VCaP (cell line): ENCODE measurements around the gene CDKN2A.
A peak's percentile ranks its signal among the peaks of the same experiment; 100 is the strongest.

Experiments used
- H3K27ac ChIP-seq: fragments of 450-650 bp; 2 replicates; pipeline ENCODE4 v1.5.1; 2017
- TF ChIP-seq, protein P1 (sequence below): fragments of 450-650 bp; conservative IDR thresholded peaks from 2 replicates; pipeline ENCODE4 v1.5.1; 2017; ENCODE audit warnings: mild to moderate bottlenecking, moderate library complexity

The CDKN2A gene

DNA sequence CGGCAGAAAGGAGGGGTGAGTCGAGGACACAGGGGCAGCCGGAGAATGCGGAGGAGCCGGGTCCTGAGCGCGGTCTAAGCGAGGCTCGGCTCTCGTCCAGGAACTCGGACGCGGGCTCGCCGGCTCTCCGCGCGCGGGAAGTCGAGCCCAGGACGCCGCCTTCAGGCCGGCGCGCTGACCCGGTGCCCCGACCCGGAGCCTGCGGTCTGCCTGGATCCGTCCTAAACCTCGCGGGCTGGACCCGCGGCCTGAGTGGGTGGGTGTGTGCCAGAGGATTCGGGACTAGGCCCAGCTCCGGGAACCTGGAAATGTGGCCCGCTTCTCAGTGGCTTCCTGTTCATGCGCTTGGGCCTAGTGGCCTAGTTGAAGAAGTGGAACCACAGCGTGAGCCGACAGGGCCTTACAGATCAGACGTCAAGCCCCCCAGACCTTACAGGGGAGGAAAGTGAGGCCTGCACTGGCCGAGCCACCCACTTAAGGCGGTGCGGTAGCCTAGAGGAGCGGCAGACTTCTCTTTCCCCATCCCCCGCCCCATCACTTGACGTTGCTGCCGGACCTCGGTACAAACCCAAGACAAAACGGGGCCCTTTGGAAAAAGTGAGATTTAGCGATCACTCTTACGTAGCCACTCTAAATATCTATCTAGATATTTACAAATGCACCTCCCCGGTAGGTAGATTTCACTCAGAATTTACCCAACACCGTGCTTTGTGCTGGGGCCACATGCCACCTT is 1.6 kb upstream of the CDKN2A start:
- TF ChIP-seq, protein P1, sequence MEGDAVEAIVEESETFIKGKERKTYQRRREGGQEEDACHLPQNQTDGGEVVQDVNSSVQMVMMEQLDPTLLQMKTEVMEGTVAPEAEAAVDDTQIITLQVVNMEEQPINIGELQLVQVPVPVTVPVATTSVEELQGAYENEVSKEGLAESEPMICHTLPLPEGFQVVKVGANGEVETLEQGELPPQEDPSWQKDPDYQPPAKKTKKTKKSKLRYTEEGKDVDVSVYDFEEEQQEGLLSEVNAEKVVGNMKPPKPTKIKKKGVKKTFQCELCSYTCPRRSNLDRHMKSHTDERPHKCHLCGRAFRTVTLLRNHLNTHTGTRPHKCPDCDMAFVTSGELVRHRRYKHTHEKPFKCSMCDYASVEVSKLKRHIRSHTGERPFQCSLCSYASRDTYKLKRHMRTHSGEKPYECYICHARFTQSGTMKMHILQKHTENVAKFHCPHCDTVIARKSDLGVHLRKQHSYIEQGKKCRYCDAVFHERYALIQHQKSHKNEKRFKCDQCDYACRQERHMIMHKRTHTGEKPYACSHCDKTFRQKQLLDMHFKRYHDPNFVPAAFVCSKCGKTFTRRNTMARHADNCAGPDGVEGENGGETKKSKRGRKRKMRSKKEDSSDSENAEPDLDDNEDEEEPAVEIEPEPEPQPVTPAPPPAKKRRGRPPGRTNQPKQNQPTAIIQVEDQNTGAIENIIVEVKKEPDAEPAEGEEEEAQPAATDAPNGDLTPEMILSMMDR = peak; percentile 47
- peak overlapping the region; percentile 70 for H3K27ac ChIP-seq

DNA sequence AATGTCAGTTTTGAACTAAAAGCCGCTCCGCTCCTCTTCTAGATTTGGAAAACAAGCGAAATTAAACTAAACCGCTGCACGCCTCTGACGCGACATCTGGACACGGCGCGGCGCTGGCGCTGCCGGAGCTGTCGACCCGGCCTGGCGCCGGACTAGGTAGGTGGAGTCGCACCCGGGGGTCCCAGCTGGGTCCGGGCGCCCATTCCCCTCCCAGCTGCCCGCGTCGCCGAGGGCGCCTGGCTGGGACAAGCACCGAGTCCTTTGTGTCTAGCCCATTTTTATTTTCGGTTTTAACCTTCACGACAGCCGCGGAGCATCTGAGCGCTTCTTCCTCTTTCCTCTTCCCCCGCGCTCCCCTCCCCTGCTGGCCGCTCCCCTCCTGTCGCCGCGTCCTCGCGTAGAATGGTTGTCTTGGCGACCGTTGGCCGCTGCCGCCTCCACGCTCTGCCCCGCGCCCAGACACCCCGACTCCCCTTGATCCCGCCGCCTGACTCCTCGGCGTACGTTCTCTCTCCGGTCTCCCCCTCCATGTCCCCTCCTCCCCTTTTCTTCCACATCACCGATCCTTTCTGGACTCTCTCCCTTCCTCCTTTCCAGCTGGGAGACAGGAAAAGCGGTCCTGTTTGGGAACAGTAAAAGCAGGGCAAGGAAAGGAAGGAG is 944 bp upstream of the CDKN2A start:
- peak overlapping the region; percentile 70 for H3K27ac ChIP-seq

DNA sequence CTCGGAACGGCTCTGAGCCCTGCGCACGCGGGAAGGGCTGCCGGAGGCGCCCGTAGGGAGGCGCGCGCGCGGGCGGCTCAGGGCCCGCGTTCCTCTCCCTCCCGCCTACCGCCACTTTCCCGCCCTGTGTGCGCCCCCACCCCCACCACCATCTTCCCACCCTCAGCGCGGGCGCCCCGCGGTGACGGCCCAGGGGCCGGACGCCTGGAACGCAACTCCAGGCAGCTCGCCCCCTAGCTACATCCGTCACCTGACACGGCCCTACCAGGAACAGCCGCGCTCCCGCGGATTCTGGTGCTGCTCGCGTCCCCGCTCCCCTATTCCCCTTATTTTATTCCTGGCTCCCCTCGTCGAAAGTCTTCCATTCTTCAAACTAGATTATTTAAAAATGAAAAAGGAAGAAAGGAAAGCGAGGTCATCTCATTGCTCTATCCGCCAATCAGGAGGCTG is 389 bp upstream of the CDKN2A start, which contains the start of gene CDKN2B-AS1:
CDKN2B-AS1 (plus strand) TSS at position 236 of the 450 bp plus-strand sequence.
- TF ChIP-seq, protein P1 = peak; percentile 32
- H3K27ac ChIP-seq = peak within 1 kb of the TSS; percentile 70

More for the DNA sequence above, 944 bp upstream of the CDKN2A start:
- TF ChIP-seq, protein P1 = no peak

DNA sequence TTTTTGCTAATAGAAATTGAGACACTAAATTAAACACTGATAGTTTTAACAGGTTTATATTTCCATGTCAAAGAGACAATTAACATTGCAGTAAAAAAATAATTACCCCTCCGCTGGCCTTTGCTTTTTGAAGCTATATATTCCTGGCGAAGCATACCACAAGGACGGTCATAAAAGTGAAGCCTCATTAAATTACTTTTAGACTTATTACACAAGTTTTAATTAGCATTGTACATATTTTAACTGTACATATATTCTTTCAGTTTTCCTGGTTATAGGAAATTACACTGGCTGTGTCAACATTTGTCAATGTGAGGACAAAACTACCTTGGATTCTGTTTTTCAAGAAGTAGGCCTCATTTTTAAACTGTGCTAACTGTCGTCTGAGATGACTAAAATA is 1.2 kb downstream of the CDKN2A start:
- TF ChIP-seq, protein P1 = no peak
- peak overlapping the region; percentile 70; the same call in 1 of the 2 replicates for H3K27ac ChIP-seq

DNA sequence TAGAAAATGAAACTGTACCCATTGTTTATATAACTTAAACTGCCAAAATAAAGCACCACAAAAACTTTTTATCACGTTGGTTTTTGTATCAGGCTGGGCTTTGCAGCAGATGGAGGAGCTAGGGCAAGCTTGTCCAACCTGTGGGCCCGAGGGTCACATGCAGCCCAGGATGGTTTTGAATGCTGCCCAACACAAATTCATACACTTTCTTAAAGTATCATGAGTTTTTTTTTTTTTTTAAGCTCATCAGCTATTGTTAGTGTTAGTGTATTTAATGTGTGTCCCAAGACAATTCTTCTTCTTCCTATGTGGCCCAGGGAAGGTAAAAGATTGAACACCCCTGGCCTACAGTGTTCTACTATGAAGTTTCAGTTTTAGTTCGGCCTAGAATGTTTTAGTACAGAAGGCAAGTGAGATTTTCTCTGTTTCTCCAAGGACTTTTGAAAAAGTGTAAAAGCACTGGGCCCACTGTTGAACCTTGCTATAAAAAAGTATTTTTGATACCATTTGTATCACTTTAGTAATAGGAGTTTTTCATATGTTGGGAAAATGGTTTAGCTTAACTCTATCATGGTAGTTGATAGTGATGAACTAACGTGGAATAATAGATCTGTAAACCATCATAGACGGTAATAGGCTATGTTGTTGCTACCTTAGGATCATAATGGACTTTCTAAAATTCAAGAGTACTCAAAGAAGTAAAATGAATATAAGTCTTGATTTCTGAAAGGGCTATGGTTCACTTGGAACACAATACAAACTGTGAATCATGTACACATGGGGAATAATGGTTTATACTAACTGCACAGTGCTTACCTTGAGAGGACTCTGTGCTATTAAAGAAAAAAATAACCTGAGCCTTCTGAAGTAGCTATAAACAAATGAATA is 2.9 kb downstream of the CDKN2A start:
- no peak overlapping the region for H3K27ac ChIP-seq
- TF ChIP-seq, protein P1 = no peak

DNA sequence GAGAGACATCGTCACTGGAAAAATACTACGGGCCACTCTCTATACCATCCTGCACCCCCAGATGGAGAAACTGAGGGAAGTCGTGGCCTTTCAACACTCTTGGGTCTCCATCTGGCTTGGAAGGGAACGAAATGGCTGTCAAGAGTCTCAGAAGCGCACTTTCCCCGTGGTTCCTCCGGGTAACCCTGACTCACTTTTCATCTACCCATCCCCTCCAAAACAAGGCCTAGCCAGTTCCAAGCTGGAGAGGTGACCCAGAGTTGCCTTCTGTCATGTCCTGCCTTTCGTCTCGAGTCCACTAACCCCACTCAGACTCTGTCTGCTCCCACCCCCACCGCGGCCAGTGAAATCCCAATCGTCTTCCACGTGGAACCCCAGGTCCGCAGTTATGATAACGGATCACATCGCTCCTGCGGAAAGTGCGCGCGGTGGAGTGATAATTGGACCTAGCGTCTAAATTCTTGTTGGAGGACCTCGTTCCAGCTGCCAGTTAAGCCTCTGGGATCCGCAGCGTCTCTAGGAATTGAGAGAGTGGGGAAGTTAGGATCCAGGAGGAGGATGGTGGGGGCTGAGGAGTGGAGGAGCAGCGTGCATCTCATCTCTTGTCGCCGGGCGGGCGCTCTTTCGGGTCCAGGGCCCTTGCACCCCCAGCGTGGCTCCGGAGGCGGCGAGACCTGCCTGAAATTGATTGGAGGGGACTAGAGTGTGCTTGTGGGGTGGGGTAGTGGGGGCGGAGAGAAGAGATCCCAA is 4.6 kb downstream of the CDKN2A start:
- H3K27ac ChIP-seq = no peak overlapping the region
- TF ChIP-seq, protein P1 = no peak
